Testis (tissue), 2 donors: Measurements from ENCODE around the gene PYROXD2.

Source experiments
- CTCF ChIP-seq, 3 experiments: fragments of 450-650 bp in 2 of 3; fragments of 200-600 bp in 1 of 3; sonication (generic) in 1 of 3; IDR thresholded peaks; one replicate each; pipeline ENCODE4 v1.5.1; 2016 to 2019; ENCODE audit warnings: antibody characterized with exemption in 3 of 3, mild to moderate bottlenecking in 2 of 3, moderate library complexity in 1 of 3
- POLR2A ChIP-seq: fragments of 450-650 bp; IDR thresholded peaks from one replicate; pipeline ENCODE4 v1.6.1; 2017; ENCODE audit warnings: antibody characterized with exemption, mild to moderate bottlenecking, moderate library complexity

GRCh38 chr10:98380493-98381339, 34.3 kb downstream of the PYROXD2 start:
- TF ChIP-seq POLR2A: no peak
- TF ChIP-seq CTCF (IDR thresholded peaks at IDR 0.05): no peak
